ENCODE measurements around the gene SCAMP4. TPM values are rescaled to one million over a fixed set of nuclear protein-coding genes. Genes with fewer than 3 reads are reported as not detected.

The SCAMP4 gene
- polyA plus RNA-seq, 5 donors: 41.9 to 92.4 (median 63.9) TPM

- no peak for DNase-seq
Measured at GRCh38 chr19:1955171-1956121, 50.2 kb downstream of the SCAMP4 start.

GRCh38 chr19:1956122-1956494 lies 50.9 kb downstream of the SCAMP4 start:
- no peak for DNase-seq

- no peak for DNase-seq
Measured at GRCh38 chr19:1956868-1957492, 51.8 kb downstream of the SCAMP4 start.

GRCh38 chr19:1957562-1958248 lies 52.5 kb downstream of the SCAMP4 start:
- DNase-seq: no peak

GRCh38 chr19:1959928-1960589 lies 54.9 kb downstream of the SCAMP4 start:
- DNase-seq: no peak

- no peak for DNase-seq
Measured at GRCh38 chr19:1961000-1961883, 56.0 kb downstream of the SCAMP4 start.

- DNase-seq: no peak
Measured at GRCh38 chr19:1962674-1963073, 57.5 kb downstream of the SCAMP4 start.

GRCh38 chr19:1967087-1967608 lies 61.9 kb downstream of the SCAMP4 start:
- DNase-seq: no peak

GRCh38 chr19:1968279-1969175 lies 63.3 kb downstream of the SCAMP4 start:
- peak in 1 of 2 donors; percentile 13 for DNase-seq

- no peak for DNase-seq
Measured at GRCh38 chr19:1969176-1970002, 64.2 kb downstream of the SCAMP4 start.

- DNase-seq: no peak
Measured at GRCh38 chr19:1970003-1970805, 65.0 kb downstream of the SCAMP4 start.

GRCh38 chr19:1970806-1971502 lies 65.8 kb downstream of the SCAMP4 start:
- no peak for DNase-seq

GRCh38 chr19:1974381-1975161 lies 69.4 kb downstream of the SCAMP4 start:
- DNase-seq: no peak

GRCh38 chr19:1975162-1975480 lies 69.9 kb downstream of the SCAMP4 start:
- DNase-seq: peak; percentile 40 to 47

Measured in right lung (tissue), 5 donors.